GM12873 (cell line): ENCODE measurements around the gene WDR41.

ENCODE experiments used
- TF ChIP-seq, protein P1 (sequence below): IDR thresholded peaks from 2 replicates; pipeline ENCODE4 v1.5.1; 2012; ENCODE audit warnings: low read depth, mild to moderate bottlenecking, moderate library complexity, low read length, control low read depth; ENCODE audit not compliant: insufficient read depth; ENCODE audit errors: missing control alignments

The WDR41 gene

DNA sequence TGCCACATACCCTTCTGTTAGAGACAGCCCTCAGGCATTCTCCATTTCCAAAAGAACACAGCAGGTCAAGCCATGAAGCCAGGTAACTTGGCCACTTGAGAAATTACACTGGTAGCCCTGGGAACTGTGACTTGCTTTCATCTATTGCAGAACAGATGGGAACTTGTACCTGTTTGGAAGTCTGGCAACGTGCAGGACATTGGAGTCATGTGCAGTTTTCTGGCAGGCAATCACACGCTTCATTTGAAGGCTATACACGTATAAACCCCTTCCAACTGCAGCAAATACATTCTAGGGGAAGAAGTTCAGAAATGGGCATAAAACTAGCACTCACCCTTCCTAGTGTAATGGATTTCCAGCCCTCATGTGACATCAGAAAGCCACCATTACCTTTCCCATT is 54.0 kb downstream of the WDR41 start:
- TF ChIP-seq, protein P1, sequence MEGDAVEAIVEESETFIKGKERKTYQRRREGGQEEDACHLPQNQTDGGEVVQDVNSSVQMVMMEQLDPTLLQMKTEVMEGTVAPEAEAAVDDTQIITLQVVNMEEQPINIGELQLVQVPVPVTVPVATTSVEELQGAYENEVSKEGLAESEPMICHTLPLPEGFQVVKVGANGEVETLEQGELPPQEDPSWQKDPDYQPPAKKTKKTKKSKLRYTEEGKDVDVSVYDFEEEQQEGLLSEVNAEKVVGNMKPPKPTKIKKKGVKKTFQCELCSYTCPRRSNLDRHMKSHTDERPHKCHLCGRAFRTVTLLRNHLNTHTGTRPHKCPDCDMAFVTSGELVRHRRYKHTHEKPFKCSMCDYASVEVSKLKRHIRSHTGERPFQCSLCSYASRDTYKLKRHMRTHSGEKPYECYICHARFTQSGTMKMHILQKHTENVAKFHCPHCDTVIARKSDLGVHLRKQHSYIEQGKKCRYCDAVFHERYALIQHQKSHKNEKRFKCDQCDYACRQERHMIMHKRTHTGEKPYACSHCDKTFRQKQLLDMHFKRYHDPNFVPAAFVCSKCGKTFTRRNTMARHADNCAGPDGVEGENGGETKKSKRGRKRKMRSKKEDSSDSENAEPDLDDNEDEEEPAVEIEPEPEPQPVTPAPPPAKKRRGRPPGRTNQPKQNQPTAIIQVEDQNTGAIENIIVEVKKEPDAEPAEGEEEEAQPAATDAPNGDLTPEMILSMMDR = no peak

DNA sequence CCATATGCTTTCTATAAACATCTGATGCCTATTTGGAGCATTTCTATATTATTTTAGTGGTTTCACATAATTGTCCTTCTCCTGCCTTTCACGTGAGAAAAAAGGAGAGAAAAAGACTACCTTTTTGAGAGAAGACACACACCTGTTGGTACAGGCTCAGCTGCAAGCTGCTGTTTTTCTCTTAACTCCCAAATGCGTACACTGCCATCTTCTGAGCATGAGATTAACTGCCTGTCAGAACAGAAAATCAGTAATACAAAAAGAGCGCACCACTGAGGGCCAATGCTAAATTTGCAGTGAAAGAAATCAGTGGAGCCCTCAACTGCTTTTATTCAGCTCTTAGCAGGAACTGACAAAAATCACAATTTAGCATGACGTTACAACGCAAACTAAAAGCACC is 54.9 kb downstream of the WDR41 start:
- TF ChIP-seq, protein P1 = no peak

DNA sequence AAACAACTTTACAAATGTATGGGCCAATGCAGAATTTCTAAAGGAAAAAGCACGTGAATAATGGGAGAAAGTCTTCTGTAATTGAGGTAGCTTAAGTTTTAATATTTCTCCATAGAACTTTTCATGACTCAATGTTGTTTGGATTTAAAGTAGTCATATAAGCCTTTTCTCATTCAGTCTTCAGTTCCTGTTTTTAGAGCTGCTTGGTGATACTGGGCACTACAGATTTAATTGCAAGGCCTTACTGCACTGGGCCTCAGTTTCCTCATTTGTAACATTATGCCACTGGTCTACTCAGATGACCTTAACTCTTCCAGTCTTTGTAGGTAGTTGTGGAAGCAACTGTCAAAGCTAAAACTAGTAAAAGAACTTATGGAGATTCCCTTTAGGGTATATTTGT is 60.4 kb downstream of the WDR41 start:
- TF ChIP-seq, protein P1 = no peak

DNA sequence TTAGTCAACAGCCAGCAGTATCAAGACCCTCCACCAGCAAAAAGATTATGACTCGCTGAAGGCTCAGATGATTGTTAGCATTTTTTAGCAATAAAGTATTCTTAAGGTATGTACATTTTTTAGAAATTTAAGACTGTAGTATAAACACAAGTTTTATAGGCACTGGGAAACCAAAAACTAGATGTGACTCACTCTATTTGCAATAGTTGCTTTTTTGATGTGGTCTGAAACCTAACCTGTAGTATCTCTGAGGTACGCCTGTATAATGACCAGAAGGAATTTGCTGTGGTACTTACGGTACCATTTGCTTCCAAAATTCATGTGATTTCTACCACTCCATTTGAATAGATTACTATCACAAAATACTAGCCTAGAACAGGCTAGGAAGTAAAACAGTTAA is 60.8 kb downstream of the WDR41 start:
- TF ChIP-seq, protein P1 = no peak

DNA sequence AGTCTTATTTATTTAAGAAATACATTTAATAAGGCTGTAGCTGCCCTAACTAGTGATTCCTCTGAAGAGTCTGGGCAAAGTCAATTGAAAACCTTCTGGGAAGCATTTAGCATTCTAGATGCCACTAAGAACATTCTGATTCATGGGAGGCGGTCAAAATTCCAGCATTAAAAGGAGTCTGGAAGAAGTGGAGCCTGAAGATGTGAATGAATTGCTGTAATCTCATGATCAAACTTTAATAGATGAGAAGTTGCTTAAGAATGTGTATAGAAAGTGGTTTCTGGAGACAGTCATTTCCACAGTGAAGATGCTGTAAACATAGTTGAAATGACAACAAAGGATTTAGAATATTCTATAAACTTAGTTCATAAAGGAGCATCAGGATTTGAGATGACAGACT is 61.4 kb downstream of the WDR41 start:
- TF ChIP-seq, protein P1 = no peak

DNA sequence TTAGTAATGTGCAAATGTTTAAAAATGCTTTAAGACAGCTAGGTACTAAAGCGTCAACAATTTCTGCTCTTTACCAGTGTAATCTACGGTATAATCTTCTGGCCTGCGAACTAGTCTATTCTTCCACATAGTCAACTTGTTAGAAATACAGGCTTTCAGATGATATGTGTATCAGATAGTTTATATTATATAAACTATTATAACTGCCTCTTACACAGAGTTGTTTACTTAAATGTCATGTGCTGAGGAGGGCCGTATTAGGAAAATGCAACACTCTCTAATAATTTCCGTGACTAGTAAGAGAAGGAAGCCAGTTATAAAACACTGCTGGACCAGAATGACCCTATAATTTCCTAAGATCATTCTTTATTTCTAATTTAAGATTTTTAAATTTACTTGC is 63.6 kb downstream of the WDR41 start:
- TF ChIP-seq, protein P1 = no peak

DNA sequence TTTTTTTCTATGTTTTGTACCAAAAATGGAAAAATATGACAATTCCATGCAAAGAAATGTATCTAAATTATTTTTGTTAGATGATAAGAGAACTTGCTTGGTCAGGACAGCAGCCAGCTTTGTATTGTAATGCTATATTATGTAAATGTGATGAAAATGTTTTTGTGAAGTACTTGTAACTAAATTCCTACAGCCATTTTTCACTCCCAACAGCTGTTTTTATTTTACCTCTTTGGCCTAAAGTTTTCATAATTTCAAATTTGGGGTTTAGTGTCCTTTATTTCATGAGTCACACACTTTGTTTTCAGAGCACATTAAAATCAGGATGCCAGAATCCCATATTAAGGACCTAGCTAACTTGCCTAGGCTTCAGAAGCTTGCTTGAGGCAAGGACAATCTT is 64.1 kb downstream of the WDR41 start:
- TF ChIP-seq, protein P1 = no peak
